Esophagus squamous epithelium (tissue), 5 donors: ENCODE data around the gene ALDH9A1. TPM values are rescaled to one million over a fixed set of nuclear protein-coding genes. Genes with fewer than 3 reads are reported as not detected.
"Not testable (repeated sequence)": the region's sequence is repeated elsewhere in the genome, so short reads cannot be mapped to it uniquely, and the experiment has no call there.

Source experiments
- DNase-seq: peaks from one replicate; lab custom pipeline; 2025; lab: John Stamatoyannopoulos, UW
- H3K27ac ChIP-seq, 4 donors: fragments of 200-600 bp; sonication (generic); one replicate each; pipeline ENCODE4 v1.5.1; 2016 to 2019; ENCODE audit warnings: mild to moderate bottlenecking in 1 of 4
- H3K27me3 ChIP-seq, 4 donors: fragments of 200-600 bp; sonication (generic); 1 replicate in 3 of 4; 2 replicates in 1 of 4; pipeline versions ENCODE4 v1.5.1 to v1.6.0; 2017 to 2021; ENCODE audit warnings: antibody characterized with exemption in 1 of 4
- H3K36me3 ChIP-seq, 3 donors: fragments of 200-600 bp; sonication (generic); one replicate each; pipeline ENCODE4 v1.5.1; 2016 to 2019
- H3K4me1 ChIP-seq, 3 donors: fragments of 200-600 bp; sonication (generic); one replicate each; pipeline ENCODE4 v1.5.1; 2017 to 2019
- H3K4me3 ChIP-seq, 4 donors: fragments of 200-600 bp; sonication (generic); 1 replicate in 3 of 4; 2 replicates in 1 of 4; pipeline ENCODE4 v1.5.1; 2016 to 2019; ENCODE audit warnings: mild to moderate bottlenecking in 2 of 4, moderate library complexity in 1 of 4
- H3K9me3 ChIP-seq, 3 donors: fragments of 200-600 bp; sonication (generic); one replicate each; pipeline ENCODE4 v1.5.1; 2016 to 2019
- POLR2A ChIP-seq, 4 donors: fragments of 450-650 bp; IDR thresholded peaks; one replicate each; pipeline ENCODE4 v1.6.1; 2017; ENCODE audit warnings: antibody characterized with exemption in 4 of 4, mild to moderate bottlenecking in 4 of 4, moderate library complexity in 3 of 4
- WGBS, 2 donors: methylation state at CpG; one replicate each; pipeline ENCODE4 v1.1.5; 2018; 5-methylcytosine and 5-hydroxymethylcytosine counted together
- intact Hi-C: fragments of 100-400 bp; cut with DNase I; formaldehyde crosslinking; loops from one replicate; pipeline ENCODE4 v1.15.0; 2022
- total RNA-seq, 4 donors: library from RNA; depleted of rRNA; stranded (reverse); fragments of >200 nt; gene quantifications; one replicate each; pipeline ENCODE4 v1.1.0, GENCODE V29; 2016
- TF ChIP-seq, protein P1 (sequence below), 6 experiments: fragments of 450-650 bp in 4 of 6; fragments of 200-600 bp in 2 of 6; sonication (generic) in 2 of 6; IDR thresholded peaks; one replicate each; pipeline ENCODE4 v1.5.1; 2016 to 2019; ENCODE audit warnings: antibody characterized with exemption in 6 of 6, mild to moderate bottlenecking in 4 of 6, moderate library complexity in 4 of 6
- donor health status: DM: yes; HTN: yes; CAD: no.

ALDH9A1 gene
- total RNA-seq, 4 donors from 2014 or later, result 120 to 198 (median 158) TPM

DNA sequence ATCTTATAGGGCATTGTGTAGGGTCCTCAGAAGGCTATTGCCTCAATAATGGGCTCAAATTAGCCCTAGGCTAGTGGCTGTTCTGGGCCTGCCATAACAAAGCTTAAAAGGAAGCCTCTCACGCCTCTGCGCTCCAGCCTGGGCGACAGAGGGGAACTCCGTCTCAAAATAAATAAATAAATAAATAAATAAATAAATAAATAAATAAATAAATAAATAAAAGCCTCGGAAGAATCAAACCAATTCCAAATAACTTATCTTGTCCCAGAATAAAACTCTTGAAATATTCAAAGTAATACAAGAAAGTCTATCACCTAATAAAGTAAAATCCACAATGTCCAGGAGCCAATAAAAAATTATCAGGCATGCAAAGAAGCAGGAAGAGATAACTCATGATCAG is 14.4 kb upstream of the ALDH9A1 start:
- H3K27me3 ChIP-seq, result peaks cover 0 to 6% (median 0%) of the 10 kb centered on the region in 4 donors
- no peaks in the 10 kb centered on the region for H3K4me1 ChIP-seq
- H3K36me3 ChIP-seq, result no peaks in the 10 kb centered on the region
- DNase-seq, result no peak
- intact Hi-C loops, result loop anchor here (10.0 kb wide), 1 partner anchor 108 kb away; no protein-coding TSS in a partner anchor
- H3K27ac ChIP-seq, result no peak overlapping the region
- H3K4me3 ChIP-seq, result no peak overlapping the region
- 84 to 94% methylated on average over 5 of the region's 5 CpGs for WGBS, 2 donors
- TF ChIP-seq, protein P1, sequence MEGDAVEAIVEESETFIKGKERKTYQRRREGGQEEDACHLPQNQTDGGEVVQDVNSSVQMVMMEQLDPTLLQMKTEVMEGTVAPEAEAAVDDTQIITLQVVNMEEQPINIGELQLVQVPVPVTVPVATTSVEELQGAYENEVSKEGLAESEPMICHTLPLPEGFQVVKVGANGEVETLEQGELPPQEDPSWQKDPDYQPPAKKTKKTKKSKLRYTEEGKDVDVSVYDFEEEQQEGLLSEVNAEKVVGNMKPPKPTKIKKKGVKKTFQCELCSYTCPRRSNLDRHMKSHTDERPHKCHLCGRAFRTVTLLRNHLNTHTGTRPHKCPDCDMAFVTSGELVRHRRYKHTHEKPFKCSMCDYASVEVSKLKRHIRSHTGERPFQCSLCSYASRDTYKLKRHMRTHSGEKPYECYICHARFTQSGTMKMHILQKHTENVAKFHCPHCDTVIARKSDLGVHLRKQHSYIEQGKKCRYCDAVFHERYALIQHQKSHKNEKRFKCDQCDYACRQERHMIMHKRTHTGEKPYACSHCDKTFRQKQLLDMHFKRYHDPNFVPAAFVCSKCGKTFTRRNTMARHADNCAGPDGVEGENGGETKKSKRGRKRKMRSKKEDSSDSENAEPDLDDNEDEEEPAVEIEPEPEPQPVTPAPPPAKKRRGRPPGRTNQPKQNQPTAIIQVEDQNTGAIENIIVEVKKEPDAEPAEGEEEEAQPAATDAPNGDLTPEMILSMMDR (IDR thresholded peaks at IDR 0.05), result no peak
- TF ChIP-seq POLR2A (IDR thresholded peaks at IDR 0.05), result no peak
- no peaks in the 10 kb centered on the region for H3K9me3 ChIP-seq

DNA sequence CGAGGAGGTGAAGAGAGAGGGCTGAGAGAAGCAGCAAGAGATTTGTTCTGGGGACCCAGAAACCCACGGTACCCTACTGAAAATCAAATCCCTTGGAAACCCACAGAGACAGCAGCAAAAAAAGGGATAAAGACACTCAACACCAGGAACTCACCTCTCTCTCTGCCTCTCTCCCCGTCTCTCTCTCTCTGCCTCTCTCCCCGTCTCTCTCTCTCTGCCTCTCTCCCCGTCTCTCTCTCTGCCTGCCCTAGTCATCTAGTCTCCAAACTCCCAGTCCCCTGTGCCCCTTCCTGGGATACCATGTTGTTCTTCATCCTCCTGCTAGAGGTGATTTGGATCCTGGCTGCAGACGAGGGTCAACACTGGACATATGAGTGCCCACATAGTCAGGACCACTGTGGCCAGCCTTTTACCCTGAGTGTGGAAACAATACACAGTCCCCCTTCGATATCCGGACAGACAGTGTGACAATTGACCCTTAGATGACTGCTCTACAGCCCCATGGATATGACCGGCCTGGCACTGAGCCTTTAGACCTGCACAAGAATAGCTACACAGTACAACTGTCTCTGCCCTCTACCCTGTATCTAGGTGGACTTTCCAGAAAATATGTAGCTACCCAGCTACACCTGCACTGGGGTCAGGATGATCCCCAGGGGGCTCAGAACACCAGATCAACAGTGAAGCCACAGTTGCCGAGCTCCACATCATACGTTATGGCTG is 9.8 kb upstream of the ALDH9A1 start:
- TF ChIP-seq, protein P1 (IDR thresholded peaks at IDR 0.05), result no peak
- no peak for TF ChIP-seq POLR2A (IDR thresholded peaks at IDR 0.05)
- H3K4me1 ChIP-seq, result no peaks in the 10 kb centered on the region
- H3K36me3 ChIP-seq, result no peaks in the 10 kb centered on the region
- DNase-seq, result no peak
- H3K27me3 ChIP-seq, result peaks cover 0 to 10% (median 0%) of the 10 kb centered on the region in 4 donors
- WGBS, 2 donors, result 70 to 86% methylated on average over 11 of the region's 11 CpGs
- no peak overlapping the region for H3K4me3 ChIP-seq
- no peaks in the 10 kb centered on the region for H3K9me3 ChIP-seq
- H3K27ac ChIP-seq, result no peak overlapping the region
- intact Hi-C loops, result no loop called here

DNA sequence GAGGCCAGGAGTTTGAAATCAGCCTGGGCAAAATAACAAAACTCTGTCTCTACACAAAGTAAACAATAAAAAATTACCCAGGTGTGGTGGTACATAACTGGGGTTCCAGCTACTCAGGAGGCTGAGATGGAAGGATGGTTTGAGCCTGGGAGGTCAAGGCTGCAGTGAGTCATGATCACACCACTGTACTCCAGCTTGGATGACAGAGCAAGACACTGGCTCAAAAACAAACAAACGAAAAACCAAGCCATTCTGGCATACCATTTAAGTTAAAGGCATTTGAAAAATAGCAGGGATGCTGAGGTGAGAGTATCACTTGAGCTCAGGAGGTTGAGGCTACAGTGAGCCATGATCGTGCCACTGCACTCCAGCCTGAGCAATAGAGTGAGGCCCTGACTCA is 5.3 kb upstream of the ALDH9A1 start:
- Histone ChIP-seq H3K4me1 (peaks cover 0 to 7% (median 0%) of the 10 kb centered on the region in 3 donors), H3K4me3 (no peak overlapping the region), H3K36me3 (no peaks in the 10 kb centered on the region), H3K27me3 (peaks cover 0 to 10% (median 0%) of the 10 kb centered on the region in 4 donors), H3K27ac (no peak overlapping the region), H3K9me3 (no peaks in the 10 kb centered on the region)
- DNase-seq, result no peak
- TF ChIP-seq POLR2A (IDR thresholded peaks at IDR 0.05), result no peak
- TF ChIP-seq, protein P1 (IDR thresholded peaks at IDR 0.05), result no peak
- WGBS, 2 donors, result 67 to 75% methylated on average over 2 of the region's 2 CpGs
- intact Hi-C loops, result no loop called here

DNA sequence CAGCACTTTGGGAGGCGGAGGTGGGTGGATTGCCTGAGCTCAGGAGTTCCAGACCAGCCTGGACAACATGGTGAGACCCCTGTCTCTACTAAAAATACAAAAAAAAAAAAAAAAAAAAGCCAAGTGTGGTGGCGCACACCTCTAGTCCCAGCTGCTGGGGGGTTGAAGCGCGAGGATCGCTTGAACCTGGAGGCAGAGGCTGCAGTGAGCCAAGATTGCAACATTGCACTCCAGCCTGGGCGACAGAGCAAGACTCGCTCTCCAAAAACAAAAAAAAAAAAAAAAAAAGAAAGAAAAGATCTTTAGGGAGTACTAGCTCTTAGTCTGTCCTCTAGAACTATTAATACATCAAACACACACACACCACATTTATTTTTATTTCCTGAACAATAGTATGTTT is 3.6 kb upstream of the ALDH9A1 start:
- H3K27me3 ChIP-seq, intact Hi-C loops: not testable (repeated sequence)
- WGBS, 2 donors, result 76 to 95% methylated on average over 7 of the region's 7 CpGs

DNA sequence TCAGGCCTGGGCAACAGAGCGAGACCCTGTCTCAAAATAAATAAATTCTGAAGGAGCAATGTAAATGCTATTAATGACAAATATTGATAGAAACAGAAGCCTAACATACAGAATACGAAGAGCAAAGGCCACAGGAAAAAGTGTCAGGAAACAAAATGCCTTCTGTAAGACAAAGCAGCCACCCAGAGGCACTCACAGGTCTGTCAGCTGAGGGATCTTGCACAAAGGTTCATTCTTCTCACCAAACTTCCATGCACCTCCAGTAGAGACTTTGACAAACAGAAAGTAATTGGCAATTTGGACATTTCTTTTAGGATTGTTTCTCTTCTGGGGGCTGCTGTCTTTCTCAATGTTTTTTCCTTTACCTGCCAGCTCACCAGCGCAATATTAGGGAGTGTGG is 1.2 kb upstream of the ALDH9A1 start:
- intact Hi-C loops, result no loop called here
- TF ChIP-seq, protein P1 (IDR thresholded peaks at IDR 0.05), result no peak
- no peak for TF ChIP-seq POLR2A (IDR thresholded peaks at IDR 0.05)

More for the DNA sequence above, 3.6 kb upstream of the ALDH9A1 start:
- DNase-seq, H3K36me3 ChIP-seq, H3K4me3 ChIP-seq, H3K27ac ChIP-seq, H3K9me3 ChIP-seq: not testable (repeated sequence)
- H3K4me1 ChIP-seq, result peaks cover 0 to 16% (median 7%) of the 10 kb centered on the region in 3 donors

More for the DNA sequence above, 1.2 kb upstream of the ALDH9A1 start:
- Histone ChIP-seq H3K4me3 (no peak overlapping the region), H3K27me3 (no peaks in the 10 kb centered on the region), H3K27ac (no peak overlapping the region), H3K9me3 (no peaks in the 10 kb centered on the region), H3K4me1 (peaks cover 11 to 40% (median 24%) of the 10 kb centered on the region in 3 donors), H3K36me3 (peaks cover 0 to 1% (median 0%) of the 10 kb centered on the region in 3 donors)
- WGBS, 2 donors, result 89 to 95% methylated on average over 3 of the region's 3 CpGs
- DNase-seq, result no peak
